ENCODE data around the gene OR2A7.
"Not testable (repeated sequence)": the region's sequence is repeated elsewhere in the genome, so short reads cannot be mapped to it uniquely, and the experiment has no call there.

The OR2A7 gene, protein sequence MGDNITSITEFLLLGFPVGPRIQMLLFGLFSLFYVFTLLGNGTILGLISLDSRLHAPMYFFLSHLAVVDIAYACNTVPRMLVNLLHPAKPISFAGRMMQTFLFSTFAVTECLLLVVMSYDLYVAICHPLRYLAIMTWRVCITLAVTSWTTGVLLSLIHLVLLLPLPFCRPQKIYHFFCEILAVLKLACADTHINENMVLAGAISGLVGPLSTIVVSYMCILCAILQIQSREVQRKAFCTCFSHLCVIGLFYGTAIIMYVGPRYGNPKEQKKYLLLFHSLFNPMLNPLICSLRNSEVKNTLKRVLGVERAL

DNA sequence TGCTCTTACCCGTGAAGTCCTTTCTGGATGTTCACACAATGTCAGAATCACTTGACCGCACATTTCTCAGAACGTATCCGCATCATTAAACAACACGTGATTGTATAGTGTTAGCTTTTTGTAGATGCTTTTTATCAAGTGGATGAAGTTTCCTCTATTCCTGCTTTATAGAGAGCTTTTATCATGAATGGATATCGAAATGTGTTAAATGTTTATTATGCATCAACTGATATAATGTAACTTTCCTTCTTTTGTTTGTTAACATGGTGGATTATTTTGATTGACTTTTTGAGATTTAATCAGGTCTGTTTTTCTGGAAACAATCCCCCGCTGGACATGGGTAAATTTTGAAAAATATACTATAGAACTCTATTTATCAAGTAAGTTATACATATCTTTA is at the start of gene OR2A7:
Gene OR2A7 (minus strand): TSS at position 101 of the 400 bp plus-strand sequence. CDS start 5,164 bp downstream, outside the sequence.
- not testable (repeated sequence) for DNase-seq

DNA sequence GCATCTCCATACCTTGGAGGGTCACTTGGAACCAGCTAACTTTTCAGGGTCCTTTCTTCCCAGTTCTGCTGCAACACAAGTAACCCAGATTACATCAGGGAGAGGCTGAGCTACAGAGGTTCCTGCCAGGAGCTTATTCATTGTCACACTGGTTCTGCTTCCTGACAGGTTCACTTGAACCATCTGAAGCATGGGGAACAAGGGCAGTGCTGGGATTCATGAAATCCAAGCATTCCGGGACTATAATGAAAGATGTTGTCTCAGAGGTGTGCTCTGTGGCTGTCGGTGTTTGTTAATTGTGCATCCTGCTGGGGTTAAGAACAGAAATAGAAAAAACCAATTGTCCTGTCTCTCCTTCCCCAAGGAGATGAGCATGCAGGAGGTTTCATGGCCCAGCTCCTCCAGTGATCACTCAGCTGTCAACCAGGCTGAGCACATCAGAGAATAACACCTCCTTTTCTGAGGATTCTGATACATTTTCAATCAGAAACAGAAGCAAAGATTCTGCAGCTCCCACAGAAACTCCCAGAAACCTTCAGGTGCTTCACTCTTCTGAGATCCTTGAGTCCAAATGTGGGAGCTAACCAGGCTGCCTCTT is 47.4 kb upstream of the OR2A7 start, which contains the start of gene OR2A1:
Gene OR2A1 (plus strand): TSS at position 548 of the 598 bp plus-strand sequence. CDS start 5,706 bp downstream, outside the sequence.
- not testable (repeated sequence) for DNase-seq

DNA sequence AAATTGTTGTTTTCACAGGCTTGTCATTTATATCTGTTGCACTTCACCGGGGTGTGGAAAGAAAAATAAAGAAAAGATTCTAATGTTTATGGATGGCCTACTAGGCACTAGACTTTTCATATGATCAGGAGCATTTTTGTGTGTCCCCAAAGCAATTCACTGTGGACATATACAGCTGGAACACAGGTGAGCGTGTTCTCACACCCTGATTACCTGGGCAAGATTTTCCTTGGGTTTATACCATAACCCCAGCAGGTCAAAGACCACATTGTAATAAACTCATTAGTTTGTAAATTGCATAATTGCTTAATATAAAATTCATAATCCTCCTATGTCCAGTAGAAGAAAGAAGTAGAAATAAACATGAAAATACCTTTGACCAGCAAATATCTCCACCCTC is 46.6 kb upstream of the OR2A7 start:
- not testable (repeated sequence) for DNase-seq

DNA sequence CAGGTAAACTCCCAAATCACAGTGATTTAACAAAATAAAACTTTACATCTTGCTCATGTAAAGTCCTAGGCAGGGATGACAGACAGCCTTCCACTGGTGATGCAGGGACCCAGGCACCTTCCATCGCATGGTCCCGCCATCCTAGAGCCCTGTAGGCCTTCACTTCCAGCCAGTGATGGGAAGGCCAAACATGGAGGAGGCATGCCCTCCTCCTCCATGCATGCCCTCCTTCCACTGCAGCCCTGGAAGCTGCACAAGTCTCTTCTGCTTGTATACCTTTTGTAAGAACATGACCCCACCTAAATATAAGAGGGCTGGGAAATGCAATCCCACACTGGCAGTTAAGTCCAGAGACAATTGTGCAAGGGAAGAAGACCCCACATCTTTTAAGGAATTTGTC is 45.1 kb upstream of the OR2A7 start:
- not testable (repeated sequence) for DNase-seq

DNA sequence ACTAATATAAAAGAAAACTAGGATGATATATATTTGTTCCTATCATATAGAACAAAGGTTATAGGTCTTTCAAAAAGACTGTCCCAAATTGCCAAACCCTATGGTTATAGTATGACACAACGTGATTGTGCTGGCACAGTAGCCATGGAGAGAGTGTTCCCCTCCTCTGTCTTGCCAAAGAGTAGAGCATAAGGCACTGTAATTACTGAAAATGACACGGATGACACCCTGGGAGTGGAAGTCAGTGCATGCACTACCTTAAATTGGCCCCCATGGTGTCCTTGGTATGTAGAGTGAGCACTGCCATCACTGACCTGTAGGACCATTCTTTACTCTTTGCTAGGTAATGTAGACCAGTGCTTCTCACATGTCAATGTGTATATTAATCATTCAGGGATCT is 40.6 kb upstream of the OR2A7 start:
- DNase-seq, result not testable (repeated sequence)

DNA sequence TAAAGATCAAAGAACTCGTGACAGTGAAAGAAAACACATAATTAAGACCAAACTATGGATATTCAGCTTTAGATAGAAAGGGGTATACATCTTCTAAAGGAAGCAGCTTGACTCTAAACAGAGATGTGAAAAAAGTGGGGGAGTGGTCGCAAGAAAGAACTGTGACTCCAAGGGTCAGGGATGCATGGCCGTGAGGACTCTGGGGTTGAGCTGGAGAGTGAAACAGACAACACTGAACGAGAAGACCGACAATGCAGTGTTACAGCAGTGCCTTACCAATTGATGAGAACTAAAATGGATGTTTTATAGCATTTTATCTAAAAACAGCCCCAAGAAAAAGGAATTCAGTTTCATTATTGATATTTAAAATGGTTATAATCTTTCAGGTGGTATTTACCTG is 39.0 kb upstream of the OR2A7 start:
- DNase-seq, result not testable (repeated sequence)

DNA sequence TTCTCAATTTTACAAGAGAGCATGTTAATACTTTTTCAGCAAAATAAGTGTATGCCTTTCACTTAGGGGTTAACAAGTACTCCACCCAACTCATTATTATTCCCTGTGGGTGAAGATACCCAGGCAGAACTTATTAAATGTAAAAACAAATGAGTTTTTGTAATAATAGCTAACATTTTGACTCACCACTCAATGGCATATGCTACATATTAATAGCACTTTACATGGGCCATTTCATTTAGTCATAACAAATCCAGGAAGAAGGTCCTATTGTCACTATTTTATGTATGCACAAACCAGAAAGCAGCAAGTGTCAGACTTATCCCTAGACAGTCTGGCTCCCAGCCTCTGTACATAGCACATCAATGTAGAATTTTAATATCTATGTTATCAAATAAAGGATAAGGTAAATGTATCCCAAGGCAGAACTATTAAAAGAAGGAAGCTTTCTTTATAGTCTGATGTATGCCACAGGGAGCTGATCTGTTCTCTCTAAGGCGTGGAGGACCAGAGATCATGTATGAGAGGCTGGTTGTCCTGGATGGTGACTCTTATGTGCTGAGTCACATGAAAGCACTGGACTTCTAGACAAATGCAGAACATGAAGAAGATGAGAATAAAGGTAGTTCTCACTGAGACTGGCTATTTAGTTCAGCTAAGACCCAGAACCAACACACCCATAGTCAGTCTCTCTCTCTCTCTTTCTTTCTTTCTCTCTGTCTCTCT is 38.1 kb upstream of the OR2A7 start:
- DNase-seq, result not testable (repeated sequence)

DNA sequence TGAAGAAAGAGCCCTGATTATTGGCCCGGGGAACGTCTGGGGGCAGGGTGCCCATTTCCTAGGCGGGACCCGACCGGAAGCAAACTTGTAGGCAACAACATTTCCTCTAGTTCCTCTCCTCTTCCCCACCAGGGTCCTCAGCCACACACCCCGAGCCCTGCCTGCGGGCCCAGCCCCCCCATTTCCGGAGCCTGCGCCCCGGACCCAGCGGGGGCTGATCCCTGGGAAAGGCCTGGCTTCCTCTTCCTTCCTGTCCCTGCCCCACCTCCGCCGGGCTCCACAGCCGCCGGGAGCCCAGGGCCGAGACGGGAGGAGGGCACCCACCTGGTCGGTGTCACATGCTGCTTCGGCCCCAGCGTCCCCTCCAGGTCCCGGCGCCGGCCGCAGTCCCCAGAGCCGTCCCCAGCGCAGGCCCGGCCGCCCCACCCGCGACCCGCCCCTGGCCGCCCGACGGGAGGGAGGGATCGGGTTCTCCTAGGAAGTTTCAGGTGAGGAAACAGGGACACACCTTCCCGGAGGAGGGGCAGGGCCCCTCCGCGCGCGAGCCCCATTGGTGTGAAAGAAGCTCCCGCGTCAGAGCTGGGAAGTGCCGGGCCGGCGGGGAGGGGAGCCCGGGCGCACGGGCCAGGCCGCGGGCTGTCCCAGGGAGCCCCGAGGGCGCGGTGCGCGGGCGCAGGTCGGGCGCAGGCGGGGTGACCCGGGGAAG is 29.4 kb upstream of the OR2A7 start:
- DNase-seq, result not testable (repeated sequence)

DNA sequence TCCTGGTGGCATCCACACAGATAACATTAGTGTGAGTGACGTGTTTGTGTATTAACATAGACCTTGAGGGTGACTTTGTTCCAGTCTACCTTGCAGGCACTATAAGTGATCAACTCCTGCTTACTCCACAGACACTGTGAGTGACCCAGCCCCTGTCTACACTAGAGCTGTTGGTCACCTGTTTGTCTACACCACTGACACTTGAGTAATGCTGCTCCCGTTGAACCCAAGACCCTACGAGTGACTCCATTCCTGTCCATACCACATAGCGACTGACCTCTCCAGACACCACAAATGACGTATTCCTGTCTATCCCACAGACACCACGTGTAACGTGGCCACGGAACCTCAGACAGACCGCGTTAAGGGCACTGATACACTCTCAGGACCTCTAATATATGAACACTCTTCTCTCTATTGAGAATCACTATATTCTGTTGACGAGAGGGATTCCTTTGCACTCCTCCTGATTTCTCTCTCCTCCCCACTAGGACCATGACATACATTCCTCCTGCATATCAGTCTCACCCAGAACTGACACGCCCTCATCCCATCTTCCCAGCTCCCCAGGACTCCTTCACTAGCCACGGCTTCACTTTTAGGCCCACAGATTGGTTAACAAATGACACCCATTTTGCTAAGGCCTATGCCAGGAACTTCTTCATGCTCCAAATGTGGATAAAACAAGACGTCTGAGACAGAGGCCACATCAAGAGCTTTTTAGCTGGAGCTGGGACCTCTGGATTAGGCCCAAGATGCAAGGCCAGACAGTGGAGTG is 28.0 kb upstream of the OR2A7 start:
- DNase-seq, result not testable (repeated sequence)

DNA sequence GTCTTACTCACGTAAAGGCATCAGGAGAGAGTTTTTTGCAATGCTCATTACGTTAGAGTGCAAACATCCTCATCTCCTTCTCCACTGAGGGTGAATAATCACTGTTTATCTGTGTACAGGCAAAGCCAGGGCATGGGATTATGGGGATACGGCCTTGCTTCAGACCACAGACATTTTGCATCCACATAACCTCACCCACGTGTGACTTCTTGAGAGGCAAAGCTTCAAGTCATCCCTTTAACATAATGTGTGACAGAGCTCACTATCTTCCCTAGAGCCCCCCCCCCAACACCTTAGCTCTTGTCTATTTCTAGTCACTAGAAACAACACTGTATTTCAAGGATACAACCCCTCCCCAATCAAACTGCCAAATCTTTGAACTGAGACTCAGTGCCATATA is 27.0 kb upstream of the OR2A7 start:
- not testable (repeated sequence) for DNase-seq

DNA sequence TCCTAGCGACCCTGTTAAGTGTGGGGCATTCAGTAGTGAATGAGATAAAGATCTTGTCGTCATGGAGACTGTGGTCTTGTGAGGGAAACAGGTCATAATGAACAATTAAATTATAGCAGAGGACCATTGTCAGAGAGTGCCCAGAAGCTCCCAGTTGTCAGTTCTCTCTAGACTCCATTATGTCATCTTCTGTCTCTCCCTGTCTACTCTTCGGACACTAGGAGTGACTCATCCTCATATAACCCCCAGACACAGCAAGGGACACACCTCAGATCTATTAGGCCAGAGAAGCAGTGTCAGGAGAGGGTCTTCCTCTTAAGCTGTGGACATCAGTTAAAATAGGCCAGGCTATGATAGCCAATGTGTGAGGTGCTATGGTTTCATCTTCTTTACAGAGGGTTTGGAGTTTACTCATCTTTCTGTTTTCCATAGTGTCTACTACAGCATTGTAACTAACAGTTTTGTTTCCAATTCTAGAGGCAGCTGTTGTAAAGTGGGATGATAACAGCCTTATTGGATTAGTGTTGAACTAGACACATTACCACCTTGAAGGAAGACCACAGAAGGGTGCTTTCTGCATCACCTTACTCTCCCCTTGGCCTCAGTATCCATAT is 22.7 kb upstream of the OR2A7 start:
- DNase-seq, result not testable (repeated sequence)

DNA sequence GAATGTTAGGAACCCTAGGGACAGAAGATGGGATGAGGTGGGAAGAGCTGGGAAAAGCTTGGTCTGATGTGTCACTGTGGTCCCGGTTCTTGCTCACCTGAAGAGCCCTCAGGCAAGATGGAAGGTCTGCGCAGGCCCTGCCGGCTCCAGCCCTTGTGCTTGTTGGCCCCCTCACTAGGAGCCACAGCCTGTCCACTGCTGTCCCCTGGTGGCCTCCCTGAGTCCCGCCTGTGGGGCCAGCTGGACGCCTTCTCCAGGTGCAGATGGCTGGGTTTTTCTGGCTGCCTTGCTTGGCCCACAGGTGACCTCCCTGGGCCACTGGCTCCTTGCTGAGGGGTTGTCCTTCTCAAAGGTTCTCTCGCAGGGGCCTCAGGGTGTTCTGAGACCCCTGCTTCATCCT is 19.1 kb upstream of the OR2A7 start:
- not testable (repeated sequence) for DNase-seq

DNA sequence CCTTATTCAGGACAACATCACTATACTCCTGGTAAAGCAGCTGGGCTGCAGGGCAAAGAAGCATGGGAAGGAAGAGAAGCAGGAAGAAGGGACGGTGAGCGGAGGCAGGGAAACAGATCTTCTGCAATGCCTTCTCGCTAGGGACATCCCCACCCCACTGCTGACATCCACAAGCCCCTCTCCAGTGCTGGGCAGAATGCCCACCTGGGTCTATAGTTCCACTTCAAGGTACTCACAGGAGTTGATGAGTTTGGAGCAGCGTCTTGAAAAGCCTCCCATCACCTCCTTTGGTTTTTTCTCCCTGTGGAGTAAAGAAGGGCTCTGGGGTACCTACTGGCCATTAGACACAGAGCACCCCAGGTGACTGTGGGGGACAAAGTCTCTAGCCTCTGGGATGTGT is 17.9 kb upstream of the OR2A7 start:
- DNase-seq, result not testable (repeated sequence)

DNA sequence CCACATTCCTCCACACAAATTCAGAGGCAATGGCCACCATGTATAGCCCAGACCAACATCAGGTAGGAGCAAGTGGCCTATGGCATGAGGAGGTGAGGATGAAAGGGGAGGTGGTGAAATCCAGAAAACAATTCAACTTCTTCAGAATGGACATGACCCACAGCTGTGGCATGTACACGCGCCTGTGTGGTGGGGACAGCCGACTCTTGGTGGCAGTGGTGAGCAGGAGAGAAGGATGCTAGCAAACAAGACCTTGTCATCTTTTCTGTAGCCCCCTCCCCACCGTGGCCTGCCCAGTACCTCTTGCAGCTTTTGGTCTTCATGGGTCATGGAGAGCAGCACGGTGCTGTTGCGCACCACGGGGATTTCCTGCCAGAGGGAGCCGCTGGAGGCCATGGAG is 17.4 kb upstream of the OR2A7 start:
- not testable (repeated sequence) for DNase-seq

DNA sequence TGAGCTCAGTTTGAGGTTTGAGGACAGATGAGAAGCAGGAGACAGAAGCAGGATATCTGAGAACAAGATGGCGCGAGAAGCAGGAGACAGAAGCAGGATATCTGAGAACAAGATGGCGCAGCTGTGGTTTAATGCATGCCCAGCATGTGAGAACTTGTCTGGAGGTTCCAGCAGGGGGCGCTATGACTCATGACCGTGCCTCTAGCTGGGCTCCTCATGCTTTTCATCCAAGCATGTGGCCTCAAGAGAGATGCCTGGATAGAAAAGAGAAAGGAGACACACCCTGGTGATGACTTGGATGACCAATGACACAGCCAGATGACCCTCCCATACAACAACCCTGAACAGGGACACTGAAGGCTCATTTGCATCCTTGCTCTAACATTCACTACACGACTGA is 15.4 kb upstream of the OR2A7 start:
- DNase-seq, result not testable (repeated sequence)

DNA sequence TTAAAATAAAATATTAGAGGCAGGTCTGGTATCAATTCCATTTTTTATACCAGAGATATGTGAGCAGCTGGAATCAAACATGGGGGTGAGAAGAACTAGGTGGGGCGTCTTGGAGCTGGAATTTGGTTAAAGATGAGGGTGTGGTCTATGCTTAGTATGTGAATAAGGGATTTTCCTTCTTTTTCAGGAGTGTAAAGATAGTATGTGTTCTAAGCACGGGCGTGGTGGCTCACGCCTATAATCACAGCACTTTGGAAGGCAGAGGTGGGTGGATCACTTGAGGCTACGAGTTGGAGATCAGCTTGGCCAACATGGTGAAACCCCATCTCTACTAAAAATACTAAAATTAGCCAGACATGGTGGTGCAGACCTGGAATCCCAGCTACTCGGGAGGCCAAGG is 10.7 kb upstream of the OR2A7 start:
- not testable (repeated sequence) for DNase-seq

DNA sequence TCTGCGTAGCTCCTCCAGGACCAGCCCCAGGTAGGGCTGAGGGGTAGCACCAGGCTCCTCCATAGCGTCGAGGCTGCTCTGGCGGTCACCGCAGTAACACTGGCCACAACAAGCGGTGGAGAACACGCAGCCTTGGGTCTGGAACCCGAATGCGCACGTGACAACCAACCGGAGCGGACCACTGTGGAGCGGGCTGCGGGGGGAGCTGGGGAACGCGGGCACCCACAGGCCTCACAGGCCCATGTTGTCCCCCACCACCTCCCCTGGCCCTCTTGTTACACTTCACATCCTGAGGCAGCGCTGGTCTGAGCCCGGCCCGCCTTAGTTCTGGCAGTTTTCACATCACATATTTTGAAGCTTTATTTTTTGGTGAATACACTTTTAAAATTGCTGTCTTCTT is 4.6 kb upstream of the OR2A7 start, which contains the start of gene CTAGE8:
Gene CTAGE8 (minus strand): TSS at position 101 of the 400 bp plus-strand sequence. CDS start 38 bp downstream, at position 63.
- not testable (repeated sequence) for DNase-seq

DNA sequence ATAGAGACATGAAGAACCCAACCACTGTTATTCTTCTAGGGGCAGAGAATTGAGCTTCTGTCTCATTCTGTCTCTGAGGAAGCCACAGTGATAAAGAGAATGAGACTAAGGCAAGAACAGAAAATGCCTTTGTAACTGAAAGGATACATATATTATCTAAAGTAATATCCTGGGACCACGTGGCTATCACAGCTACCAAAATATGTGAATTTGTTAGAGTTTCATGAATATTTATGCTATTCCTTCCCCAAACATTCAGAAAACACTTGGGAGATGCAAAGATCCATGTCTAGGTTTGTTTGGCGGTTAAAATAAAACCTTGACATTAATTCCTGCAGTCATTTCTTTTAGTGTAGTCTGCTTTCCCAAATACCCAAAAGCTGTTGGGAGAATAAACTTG is 2.5 kb downstream of the OR2A7 start:
- not testable (repeated sequence) for DNase-seq

DNA sequence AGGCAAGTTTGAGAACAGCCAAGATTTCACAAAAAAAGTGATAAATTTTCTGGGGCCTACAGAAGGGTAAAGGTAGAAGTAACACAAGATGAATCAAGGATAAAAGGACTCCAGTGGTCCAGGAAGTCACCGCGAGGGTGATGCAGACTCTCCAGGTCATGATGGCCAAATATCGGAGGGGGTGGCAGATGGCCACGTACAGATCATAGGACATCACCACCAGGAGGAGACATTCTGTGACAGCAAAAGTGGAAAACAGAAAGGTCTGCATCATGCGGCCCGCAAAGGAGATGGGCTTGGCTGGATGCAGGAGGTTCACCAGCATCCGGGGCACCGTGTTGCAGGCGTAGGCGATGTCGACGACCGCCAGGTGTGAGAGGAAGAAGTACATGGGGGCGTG is 5.5 kb downstream of the OR2A7 start:
- not testable (repeated sequence) for DNase-seq

DNA sequence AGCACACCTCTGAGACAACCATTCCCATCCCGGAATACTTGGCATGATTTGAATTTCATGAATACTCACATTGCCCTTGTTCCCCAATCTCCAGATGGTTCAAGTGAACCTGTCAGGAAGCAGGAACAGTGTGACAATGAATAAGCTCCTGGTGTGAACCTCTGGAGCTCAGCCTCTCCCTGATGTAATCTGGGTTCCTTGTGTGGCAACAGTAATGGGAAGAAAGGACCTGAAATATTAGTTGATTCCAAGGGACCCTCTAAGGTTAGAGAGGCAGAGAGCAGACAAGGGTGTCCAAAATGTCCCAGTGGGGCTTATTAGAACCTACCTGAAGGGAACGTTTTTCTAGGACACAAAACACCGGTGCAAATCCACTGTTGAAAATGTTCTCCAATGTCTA is 8.5 kb downstream of the OR2A7 start:
- DNase-seq, result no peak

DNA sequence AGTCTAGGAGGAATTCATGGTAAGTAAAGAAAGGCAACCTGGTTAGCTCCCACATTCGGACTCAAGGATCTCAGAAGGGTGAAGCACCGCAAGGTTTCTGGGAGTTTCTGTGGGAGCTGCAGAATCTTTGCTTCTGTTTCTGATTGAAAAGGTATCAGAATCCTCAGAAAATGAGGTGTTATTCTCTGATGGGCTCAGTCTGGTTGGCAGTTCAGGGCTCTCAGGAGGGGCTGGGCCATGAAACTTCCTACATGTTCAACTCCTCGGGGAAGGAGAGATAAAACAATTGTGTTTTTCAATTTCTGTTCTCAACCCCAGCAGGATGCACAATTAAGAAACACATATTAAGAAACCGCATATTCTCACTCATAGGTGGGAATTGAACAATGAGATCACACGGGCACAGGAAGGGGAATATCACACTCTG is 9.1 kb downstream of the OR2A7 start:
- no peak for DNase-seq

DNA sequence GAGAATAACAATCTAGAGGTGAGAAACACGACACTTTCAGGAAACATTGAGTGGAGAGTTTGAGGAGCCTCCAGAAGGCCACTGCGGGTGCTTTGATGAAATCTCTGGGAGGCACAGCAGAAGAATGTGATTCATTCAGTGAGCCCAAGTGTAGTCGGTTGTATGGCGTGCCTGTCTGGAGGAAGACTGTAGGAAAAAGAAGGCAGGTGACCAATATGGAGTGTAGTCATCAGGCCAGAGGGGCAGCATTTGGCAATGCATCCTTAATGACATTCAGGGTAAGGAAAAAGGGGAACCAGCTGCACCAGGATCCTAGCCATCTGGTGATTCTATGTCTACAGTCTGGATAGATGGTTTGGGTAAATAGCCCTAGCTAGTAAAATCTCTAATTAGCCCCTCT is 12.3 kb downstream of the OR2A7 start:
- DNase-seq, result not testable (repeated sequence)

Measured in NCI-H1694 (cell line).